Ovary (tissue), 3 donors: ENCODE measurements around the gene BACE2.

Experiments used
- POLR2A ChIP-seq: fragments of 450-650 bp; IDR thresholded peaks from one replicate; pipeline ENCODE4 v1.6.1; 2017; ENCODE audit warnings: antibody characterized with exemption, mild to moderate bottlenecking, moderate library complexity
- TF ChIP-seq, protein P1 (sequence below), 3 donors: fragments of 450-650 bp in 2 of 3; fragments of 200-600 bp in 1 of 3; IDR thresholded peaks; one replicate each; pipeline versions ENCODE4 v1.5.1 to v1.8.0; 2016 to 2022; ENCODE audit warnings: antibody characterized with exemption in 3 of 3, mild to moderate bottlenecking in 1 of 3
- donor health status: DM: no; HTN: no; CAD: no.

DNA sequence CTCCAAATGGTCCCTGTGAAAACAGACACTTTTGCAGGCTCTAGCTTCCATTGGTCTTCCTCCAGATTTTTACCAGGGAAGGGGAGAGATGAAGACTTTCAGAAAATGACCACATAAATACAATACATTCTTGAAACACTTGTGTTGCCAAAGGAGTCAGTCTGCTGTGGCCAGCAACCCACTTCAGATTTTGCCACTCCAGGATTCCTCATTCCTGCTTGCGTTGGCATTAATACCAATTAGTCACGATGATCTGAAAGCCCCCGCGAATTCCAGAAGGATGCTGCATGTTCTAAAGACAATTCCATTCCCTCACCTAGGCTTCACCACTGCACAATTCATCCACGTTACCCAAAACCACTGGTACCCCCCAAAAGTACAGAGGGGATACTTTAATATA, 7.9 kb upstream of the BACE2 start:
- TF ChIP-seq, protein P1, sequence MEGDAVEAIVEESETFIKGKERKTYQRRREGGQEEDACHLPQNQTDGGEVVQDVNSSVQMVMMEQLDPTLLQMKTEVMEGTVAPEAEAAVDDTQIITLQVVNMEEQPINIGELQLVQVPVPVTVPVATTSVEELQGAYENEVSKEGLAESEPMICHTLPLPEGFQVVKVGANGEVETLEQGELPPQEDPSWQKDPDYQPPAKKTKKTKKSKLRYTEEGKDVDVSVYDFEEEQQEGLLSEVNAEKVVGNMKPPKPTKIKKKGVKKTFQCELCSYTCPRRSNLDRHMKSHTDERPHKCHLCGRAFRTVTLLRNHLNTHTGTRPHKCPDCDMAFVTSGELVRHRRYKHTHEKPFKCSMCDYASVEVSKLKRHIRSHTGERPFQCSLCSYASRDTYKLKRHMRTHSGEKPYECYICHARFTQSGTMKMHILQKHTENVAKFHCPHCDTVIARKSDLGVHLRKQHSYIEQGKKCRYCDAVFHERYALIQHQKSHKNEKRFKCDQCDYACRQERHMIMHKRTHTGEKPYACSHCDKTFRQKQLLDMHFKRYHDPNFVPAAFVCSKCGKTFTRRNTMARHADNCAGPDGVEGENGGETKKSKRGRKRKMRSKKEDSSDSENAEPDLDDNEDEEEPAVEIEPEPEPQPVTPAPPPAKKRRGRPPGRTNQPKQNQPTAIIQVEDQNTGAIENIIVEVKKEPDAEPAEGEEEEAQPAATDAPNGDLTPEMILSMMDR (IDR thresholded peaks at IDR 0.05) = no peak
- TF ChIP-seq POLR2A = no peak
